Measurements from ENCODE around the gene CUBN. TPM values are rescaled to one million over a fixed set of nuclear protein-coding genes. Genes with fewer than 3 reads are reported as not detected.

Gene CUBN
- total RNA-seq, 1 donor from 2014 or later = 0.22 TPM

DNA sequence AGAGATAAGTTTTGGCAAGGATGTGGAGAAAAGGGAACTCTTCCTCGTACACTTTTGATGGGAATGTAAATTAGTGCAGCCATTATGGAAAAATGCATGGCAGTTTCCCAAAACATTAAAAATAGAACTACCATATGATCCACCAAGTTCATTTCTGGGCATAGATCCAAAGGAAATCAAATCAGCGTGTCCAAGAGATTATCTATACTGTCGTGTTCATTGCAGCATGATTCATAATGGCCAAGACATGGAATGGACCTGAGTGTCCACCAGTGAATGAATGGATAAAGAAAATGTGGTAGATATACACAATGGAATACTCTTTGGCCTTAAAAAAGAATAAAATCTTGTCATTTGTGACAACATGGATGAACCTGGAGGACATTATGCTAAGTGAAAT lies 242.0 kb downstream of the CUBN start:
- intact Hi-C loops (cut with DNase I) = no loop called here
- DNase-seq (no peak), ATAC-seq (ENCODE audit: poor library complexity) (no peak)

- ATAC-seq (ENCODE audit: poor library complexity) (no peak), DNase-seq (no peak)
- intact Hi-C loops (cut with DNase I) = no loop called here
These were observed 243.6 kb downstream of the CUBN start for GRCh38 chr10:16886031-16886430.

DNA sequence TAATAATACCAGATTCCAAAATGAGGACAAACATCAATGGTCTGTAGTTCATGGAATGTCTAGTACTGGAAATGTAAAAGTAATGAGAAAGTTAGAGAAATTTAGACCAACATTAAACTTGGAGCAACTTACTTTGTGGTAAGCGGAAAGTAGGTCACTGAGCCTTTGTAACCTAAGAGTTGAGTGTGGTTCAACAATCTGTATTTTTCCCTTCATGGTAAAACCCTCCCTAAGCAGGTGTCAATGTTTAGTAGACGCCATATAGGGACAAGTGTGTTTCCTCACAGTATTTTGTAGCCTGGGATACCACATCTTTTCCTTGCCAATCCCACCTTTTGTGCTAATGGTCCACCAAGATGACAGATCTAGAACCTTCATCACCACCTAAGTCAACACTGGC lies 245.1 kb downstream of the CUBN start:
- intact Hi-C loops (cut with DNase I) = no loop called here
- ATAC-seq (ENCODE audit: poor library complexity) = no peak
- DNase-seq = no peak

GRCh38 chr10:16883084-16883483 lies 246.5 kb downstream of the CUBN start:
- DNase-seq = no peak
- no peak for ATAC-seq (ENCODE audit: poor library complexity)
- intact Hi-C loops (cut with DNase I) = no loop called here

DNA sequence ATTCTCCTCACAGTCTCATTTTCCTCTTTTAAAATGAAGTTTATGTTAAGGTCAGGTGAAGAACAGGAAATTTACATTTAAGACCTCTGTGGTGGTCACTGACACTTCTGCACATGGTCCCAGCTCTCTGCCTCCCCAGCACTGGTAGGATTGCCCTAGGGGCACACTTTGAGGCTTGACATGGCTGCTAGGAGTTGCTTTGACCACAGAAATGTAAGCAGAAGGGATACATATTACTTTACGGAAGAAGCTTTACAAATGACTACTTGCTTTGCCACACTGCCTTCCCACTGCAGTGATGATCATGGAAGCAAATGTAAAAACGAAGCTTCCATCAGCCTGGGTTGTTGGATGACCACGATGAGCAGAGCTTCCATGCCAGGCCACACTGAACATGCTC lies 259.3 kb downstream of the CUBN start:
- ATAC-seq (ENCODE audit: poor library complexity) (no peak), DNase-seq (no peak)
- intact Hi-C loops (cut with DNase I) = no loop called here

- intact Hi-C loops (cut with DNase I) = no loop called here
- no peak for ATAC-seq (ENCODE audit: poor library complexity)
- DNase-seq = no peak
These were observed 261.6 kb downstream of the CUBN start for GRCh38 chr10:16867990-16868389.

DNA sequence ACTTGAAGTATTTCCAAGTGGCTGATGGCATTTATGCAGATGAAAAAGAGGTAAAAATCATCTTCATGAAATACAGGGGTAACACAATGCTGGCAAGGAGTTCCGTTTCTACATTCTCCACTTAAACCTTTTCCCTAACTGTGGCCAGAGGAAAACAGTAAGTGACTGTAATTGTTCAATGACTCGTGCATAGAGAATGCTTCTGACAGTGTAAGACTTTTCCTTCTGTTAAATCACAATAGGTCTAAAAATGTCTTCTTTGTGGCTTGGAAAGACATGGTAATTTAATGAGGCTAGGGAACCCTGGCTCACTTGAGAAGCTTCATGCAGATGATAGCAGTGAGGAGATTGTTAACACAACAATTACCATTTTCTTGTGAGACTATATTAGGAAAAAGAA lies 262.1 kb downstream of the CUBN start:
- intact Hi-C loops (cut with DNase I) = no loop called here
- ATAC-seq (ENCODE audit: poor library complexity) (no peak), DNase-seq (no peak)

- no peak for ATAC-seq (ENCODE audit: poor library complexity)
- intact Hi-C loops (cut with DNase I) = no loop called here
- no peak for DNase-seq
These were observed 262.9 kb downstream of the CUBN start for GRCh38 chr10:16866541-16867275.

GRCh38 chr10:16865766-16866165 lies 263.8 kb downstream of the CUBN start:
- intact Hi-C loops (cut with DNase I) = no loop called here
- ATAC-seq (ENCODE audit: poor library complexity) = no peak
- DNase-seq = no peak

GRCh38 chr10:16863766-16864165 lies 265.8 kb downstream of the CUBN start:
- DNase-seq = no peak
- intact Hi-C loops (cut with DNase I) = no loop called here
- ATAC-seq (ENCODE audit: poor library complexity) = no peak

GRCh38 chr10:16857419-16857818 lies 272.2 kb downstream of the CUBN start:
- ATAC-seq (ENCODE audit: poor library complexity) (no peak), DNase-seq (no peak)
- intact Hi-C loops (cut with DNase I) = no loop called here

GRCh38 chr10:16856567-16856966 lies 273.0 kb downstream of the CUBN start:
- DNase-seq = no peak
- intact Hi-C loops (cut with DNase I) = no loop called here

DNA sequence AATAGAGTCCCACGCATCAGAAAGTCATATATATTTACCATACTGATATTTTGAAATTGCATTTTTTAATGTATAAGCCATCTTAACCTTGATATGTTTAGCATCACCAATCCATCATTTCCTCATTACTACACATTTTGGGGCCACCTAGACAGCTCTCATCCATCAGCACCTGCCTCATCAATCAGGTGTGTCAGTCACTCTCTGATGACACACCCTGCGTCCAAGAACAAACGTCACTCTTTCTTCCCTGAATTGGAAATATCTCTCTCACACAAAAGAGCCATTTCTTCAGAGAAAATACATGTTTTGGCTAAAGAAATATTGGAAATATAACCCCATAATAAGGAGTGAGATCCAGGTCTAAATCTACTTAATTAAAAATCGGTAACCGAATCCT lies 273.5 kb downstream of the CUBN start:
- intact Hi-C loops (cut with DNase I) = no loop called here
- DNase-seq = no peak
- ATAC-seq (ENCODE audit: poor library complexity) = no peak

More at GRCh38 chr10:16856567-16856966, 273.0 kb downstream of the CUBN start:
- no peak for ATAC-seq (ENCODE audit: poor library complexity)

DNA sequence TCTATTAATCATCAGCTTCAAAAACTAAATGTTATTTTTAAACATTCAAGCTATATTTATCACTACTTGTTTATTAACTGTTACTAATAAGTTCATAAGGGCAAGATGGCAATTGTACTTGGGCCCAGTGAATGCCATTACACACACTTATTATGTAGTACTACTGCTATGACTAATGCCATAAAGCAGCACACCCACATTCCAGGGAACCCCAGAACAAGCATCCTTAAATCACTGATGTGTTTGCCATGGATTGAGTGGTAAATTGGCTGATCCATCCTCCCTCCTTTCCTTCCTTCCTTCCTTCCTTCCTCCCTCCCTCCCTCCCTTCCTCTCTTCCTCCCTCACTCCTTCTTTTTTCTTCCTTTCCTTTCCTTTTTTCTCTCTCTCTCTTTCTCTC lies 275.0 kb downstream of the CUBN start:
- DNase-seq = no peak
- intact Hi-C loops (cut with DNase I) = no loop called here
- no peak for ATAC-seq (ENCODE audit: poor library complexity)

DNA sequence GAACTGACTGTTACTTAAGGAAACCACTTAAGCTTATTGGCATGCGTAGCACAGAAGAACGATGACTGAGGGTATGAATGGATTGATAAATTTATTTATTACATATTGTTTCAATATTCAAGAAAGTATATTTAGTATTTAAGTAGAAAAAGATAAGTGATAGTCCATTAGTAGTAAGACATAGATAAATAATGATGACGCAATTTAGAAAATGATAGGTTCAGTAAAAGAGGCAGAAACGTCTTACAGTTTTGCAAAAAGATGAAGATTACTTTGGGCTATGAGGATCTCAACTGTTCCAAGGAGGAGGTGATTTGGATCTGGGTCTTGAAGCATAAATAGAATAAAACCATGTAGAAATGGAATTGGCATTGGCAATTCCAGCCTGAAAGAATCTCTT lies 275.8 kb downstream of the CUBN start:
- ATAC-seq (ENCODE audit: poor library complexity) = no peak
- DNase-seq = no peak
- intact Hi-C loops (cut with DNase I) = no loop called here

GRCh38 chr10:16853201-16853600 lies 276.4 kb downstream of the CUBN start:
- intact Hi-C loops (cut with DNase I) = no loop called here

GRCh38 chr10:16852624-16853023 lies 277.0 kb downstream of the CUBN start:
- ATAC-seq (ENCODE audit: poor library complexity) = no peak
- intact Hi-C loops (cut with DNase I) = no loop called here
- no peak for DNase-seq

More at GRCh38 chr10:16853201-16853600, 276.4 kb downstream of the CUBN start:
- DNase-seq = no peak
- no peak for ATAC-seq (ENCODE audit: poor library complexity)

- intact Hi-C loops (cut with DNase I) = no loop called here
- no peak for ATAC-seq (ENCODE audit: poor library complexity)
- no peak for DNase-seq
These were observed 281.0 kb downstream of the CUBN start for GRCh38 chr10:16848562-16849154.

DNA sequence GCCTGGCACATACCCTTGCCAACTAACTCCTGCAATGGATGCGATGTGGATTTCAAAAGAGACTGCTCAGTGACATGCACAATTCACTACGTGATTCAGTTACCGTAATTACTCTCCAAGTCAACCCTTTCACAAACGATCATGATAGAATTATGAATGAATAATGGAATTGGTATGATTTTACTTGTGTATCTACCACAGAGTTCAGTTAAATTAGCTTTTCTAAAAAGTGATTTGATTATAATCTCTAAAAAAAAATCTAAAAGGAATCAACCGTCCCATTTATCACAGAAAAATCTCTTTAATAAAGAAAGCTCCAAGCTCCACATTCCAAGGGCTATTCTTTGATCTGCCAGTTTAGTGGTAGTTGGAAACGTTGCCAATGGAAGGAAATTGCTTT lies 282.0 kb downstream of the CUBN start:
- ATAC-seq (ENCODE audit: poor library complexity) (no peak), DNase-seq (no peak)
- intact Hi-C loops (cut with DNase I) = no loop called here

DNA sequence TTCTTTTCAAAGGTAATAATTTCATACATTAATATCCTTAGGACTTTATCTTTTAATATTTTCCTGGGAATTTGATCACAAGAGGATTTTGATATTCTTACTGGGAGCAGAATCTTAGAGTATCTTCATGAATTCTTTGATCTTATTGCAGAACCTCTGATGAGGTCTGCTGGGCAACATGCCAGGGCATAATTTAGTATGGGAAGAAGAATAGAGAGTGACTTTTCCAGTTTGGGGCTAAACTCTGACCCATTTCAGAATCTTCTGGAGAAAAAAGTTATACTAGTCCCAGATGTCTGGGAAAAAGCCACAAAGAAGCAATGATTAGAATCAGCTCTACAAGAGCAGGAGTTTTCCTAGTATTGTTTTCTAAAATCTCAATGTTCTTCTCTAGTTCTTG lies 284.4 kb downstream of the CUBN start:
- DNase-seq (no peak), ATAC-seq (ENCODE audit: poor library complexity) (no peak)
- intact Hi-C loops (cut with DNase I) = no loop called here

All from Right ventricle myocardium superior (tissue), 1 donor.